Fibroblast of pulmonary artery (primary cell): ENCODE results near the gene AMZ1.

ENCODE experiments used
- DNase-seq: peaks from one replicate; pipeline ENCODE4 v3.0.0-alpha.2; 2010; ENCODE audit warnings: low read depth
- H3K4me3 ChIP-seq: replicated peaks from 2 replicates; pipeline ENCODE4 v1.5.1; 2011; ENCODE audit warnings: low read depth, mild to moderate bottlenecking, control low read depth, low read length, moderate library complexity
- CTCF ChIP-seq: IDR thresholded peaks from 2 replicates; pipeline ENCODE4 v1.5.1; 2011; ENCODE audit warnings: mild to moderate bottlenecking, control low read depth, low read length, inconsistent platforms; ENCODE audit errors: missing control alignments

AMZ1 gene

GRCh38 chr7:2705371-2706096 is 17.5 kb downstream of the AMZ1 start:
- no peak for TF ChIP-seq CTCF
- H3K4me3 ChIP-seq = no peak overlapping the region
- no peak for DNase-seq

GRCh38 chr7:2706685-2707126 is 18.7 kb downstream of the AMZ1 start:
- no peak for DNase-seq
- no peak overlapping the region for H3K4me3 ChIP-seq
- TF ChIP-seq CTCF = no peak

- no peak for DNase-seq
- TF ChIP-seq CTCF = no peak
- H3K4me3 ChIP-seq = no peak overlapping the region
Measured at GRCh38 chr7:2707481-2707880, 19.5 kb downstream of the AMZ1 start.

- H3K4me3 ChIP-seq = no peak overlapping the region
- TF ChIP-seq CTCF = no peak
- DNase-seq = no peak
Measured at GRCh38 chr7:2708041-2708440, 20.0 kb downstream of the AMZ1 start.

- no peak for TF ChIP-seq CTCF
- H3K4me3 ChIP-seq = no peak overlapping the region
- no peak for DNase-seq
Measured at GRCh38 chr7:2708547-2709310, 20.7 kb downstream of the AMZ1 start.

DNA sequence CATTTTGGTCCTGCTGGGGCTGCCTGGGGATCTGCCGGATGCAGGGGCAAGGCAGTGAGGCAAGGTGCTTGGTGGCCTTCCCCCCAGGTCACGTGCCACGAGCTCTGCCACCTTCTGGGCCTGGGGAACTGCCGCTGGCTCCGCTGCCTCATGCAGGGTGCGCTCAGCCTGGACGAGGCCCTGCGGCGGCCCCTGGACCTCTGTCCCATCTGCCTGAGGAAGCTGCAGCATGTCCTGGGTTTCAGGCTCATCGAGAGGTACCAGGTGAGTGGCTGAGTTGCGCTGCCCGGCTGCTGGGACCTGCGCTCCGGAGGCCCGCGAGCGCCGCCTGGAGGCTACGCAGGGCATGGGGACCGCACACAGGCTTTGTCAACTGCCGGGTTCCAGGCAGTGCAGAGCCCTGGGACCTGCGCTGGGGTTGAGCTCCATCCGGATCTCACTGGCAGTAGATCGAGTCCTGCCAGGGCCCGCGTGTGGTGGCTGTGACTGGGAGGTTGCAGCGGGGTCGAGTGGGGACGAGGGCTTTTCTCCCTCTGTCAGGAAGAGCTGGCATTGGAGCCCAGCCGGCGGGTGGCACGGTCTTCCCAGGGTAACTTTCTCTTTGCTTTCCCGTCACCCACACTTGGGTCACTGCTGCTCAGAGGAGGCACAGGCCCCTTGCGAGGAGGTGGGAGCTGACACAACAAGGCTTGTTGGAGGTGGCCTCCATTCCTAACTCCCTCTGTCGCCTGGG is 21.7 kb downstream of the AMZ1 start:
- peak; percentile 78 for TF ChIP-seq CTCF
- no peak overlapping the region for H3K4me3 ChIP-seq
- peak; percentile 55 for DNase-seq
